ENCODE measurements around the gene HOXB9.

DNA sequence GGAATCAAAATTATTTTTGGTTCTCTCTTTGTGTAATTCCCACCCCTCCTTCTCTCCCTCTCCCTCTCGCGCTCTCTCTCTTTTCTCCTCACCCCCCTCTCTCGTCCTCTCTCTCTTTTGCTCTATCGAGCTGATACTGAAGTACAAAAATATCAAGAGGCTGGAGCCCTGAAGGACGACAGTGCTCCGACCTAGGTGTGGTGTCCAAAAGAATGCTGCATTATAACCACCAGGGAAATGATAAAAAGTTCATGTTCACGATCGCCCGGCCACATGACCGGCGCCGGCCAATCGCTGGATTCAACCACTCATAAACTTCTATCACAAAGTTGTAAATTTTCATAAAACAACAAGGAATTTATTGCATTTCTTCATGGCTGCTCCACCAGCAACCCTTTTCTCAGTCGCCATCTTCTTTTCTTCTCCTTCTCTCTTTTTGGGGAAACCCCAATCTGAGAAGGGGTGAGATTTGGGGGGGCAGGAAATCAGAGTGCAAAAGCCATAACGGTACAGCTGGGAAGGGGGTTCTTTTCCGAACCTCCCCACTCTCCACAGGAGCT is 21.3 kb downstream of the HOXB9 start, which contains the start of gene HOXB6:
- TF ChIP-seq, protein P1, sequence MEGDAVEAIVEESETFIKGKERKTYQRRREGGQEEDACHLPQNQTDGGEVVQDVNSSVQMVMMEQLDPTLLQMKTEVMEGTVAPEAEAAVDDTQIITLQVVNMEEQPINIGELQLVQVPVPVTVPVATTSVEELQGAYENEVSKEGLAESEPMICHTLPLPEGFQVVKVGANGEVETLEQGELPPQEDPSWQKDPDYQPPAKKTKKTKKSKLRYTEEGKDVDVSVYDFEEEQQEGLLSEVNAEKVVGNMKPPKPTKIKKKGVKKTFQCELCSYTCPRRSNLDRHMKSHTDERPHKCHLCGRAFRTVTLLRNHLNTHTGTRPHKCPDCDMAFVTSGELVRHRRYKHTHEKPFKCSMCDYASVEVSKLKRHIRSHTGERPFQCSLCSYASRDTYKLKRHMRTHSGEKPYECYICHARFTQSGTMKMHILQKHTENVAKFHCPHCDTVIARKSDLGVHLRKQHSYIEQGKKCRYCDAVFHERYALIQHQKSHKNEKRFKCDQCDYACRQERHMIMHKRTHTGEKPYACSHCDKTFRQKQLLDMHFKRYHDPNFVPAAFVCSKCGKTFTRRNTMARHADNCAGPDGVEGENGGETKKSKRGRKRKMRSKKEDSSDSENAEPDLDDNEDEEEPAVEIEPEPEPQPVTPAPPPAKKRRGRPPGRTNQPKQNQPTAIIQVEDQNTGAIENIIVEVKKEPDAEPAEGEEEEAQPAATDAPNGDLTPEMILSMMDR (IDR thresholded peaks at IDR 0.05) = peak in 2 of 6 experiments; percentile 27 to 28
- peak; percentile 36 to 79 for TF ChIP-seq POLR2A (IDR thresholded peaks at IDR 0.05)
